B cell (primary cell): Measurements from ENCODE around the gene PODNL1. TPM values are rescaled to one million over a fixed set of nuclear protein-coding genes. Genes with fewer than 3 reads are reported as not detected.
A peak's percentile ranks its signal among the peaks of the same experiment; 100 is the strongest.

Source experiments
- ATAC-seq: fragments of 200-7000 bp; cut with Tn5 transposase; one replicate; pipeline ENCODE4 v1.10.0; 2021; ENCODE audit warnings: low read depth, mild to moderate bottlenecking, moderate number of reproducible peaks, moderate library complexity
- CTCF ChIA-PET: fragments of 350-600 bp; sonication (Branson Sonifier 250); formaldehyde crosslinking; loops from one replicate; lab custom pipeline; 2021; ENCODE audit warnings: antibody characterized with exemption, inconsistent platforms; lab: Charles Lee
- POLR2A ChIA-PET: fragments of 350-600 bp; sonication (Branson Sonifier 250); formaldehyde crosslinking; loops from one replicate; lab custom pipeline; 2021; ENCODE audit warnings: antibody characterized with exemption; lab: Charles Lee
- DNase-seq: peaks from one replicate; pipeline ENCODE4 v3.0.0; 2013
- H2AFZ ChIP-seq: 2 replicates; pipeline ENCODE4 v1.6.1; 2012; ENCODE audit warnings: mild to moderate bottlenecking, low read depth, low read length; ENCODE audit not compliant: insufficient read depth, poor library complexity, severe bottlenecking
- H3K27ac ChIP-seq, 2 donors: 1 replicate in 1 of 2; 2 replicates in 1 of 2; pipeline ENCODE4 v1.5.1; 2012 to 2013; ENCODE audit warnings: low read length in 2 of 2, mild to moderate bottlenecking in 2 of 2, moderate library complexity in 1 of 2
- H3K27me3 ChIP-seq, 4 experiments: fragments of 200-600 bp in 1 of 4; sonication (generic) in 1 of 4; replicated peaks in 1 of 4; 1 replicate in 2 of 4; 2 replicates in 2 of 4; pipeline versions ENCODE4 v1.6.1 to v1.7.0; 2013 to 2016; ENCODE audit warnings: low read length in 3 of 4, mild to moderate bottlenecking in 2 of 4, mixed read lengths in 1 of 4, moderate library complexity in 1 of 4; ENCODE audit not compliant: insufficient read depth in 4 of 4, control insufficient read depth in 3 of 4; ENCODE audit errors: control extremely low read depth in 1 of 4
- H3K36me3 ChIP-seq, 2 experiments: replicated peaks in 1 of 2; 1 replicate in 1 of 2; 2 replicates in 1 of 2; pipeline versions ENCODE4 v1.6.1 to v1.7.1; 2013; ENCODE audit warnings: low read length in 1 of 2; ENCODE audit not compliant: insufficient read depth in 2 of 2, control insufficient read depth in 1 of 2; ENCODE audit errors: control extremely low read depth in 1 of 2, extremely low read depth in 1 of 2
- H3K4me1 ChIP-seq, 2 donors: fragments of 200-600 bp in 1 of 2; sonication (generic) in 1 of 2; 1 replicate in 1 of 2; 2 replicates in 1 of 2; pipeline versions ENCODE4 v1.5.1 to v1.6.1; 2013 to 2017; ENCODE audit warnings: low read length in 2 of 2; ENCODE audit not compliant: control insufficient read depth in 2 of 2, insufficient read depth in 2 of 2
- H3K4me2 ChIP-seq: replicated peaks from 2 replicates; pipeline ENCODE3; 2012; ENCODE audit warnings: mild to moderate bottlenecking, low read depth, low read length; ENCODE audit not compliant: poor library complexity, severe bottlenecking
- H3K4me3 ChIP-seq, 5 experiments: fragments of 200-600 bp in 1 of 5; sonication (generic) in 1 of 5; 1 replicate in 3 of 5; 2 replicates in 2 of 5; pipeline versions ENCODE4 v1.5.1 to v1.7.0; 2011 to 2016; ENCODE audit warnings: low read length in 4 of 5, mild to moderate bottlenecking in 4 of 5, low read depth in 2 of 5, control low read depth in 1 of 5, moderate library complexity in 1 of 5; ENCODE audit not compliant: insufficient read depth in 1 of 5; ENCODE audit errors: control extremely low read depth in 1 of 5, extremely low read depth in 1 of 5
- H3K79me2 ChIP-seq: fragments of 200-600 bp; sonication (generic); one replicate; pipeline ENCODE4 v1.6.0; 2016; ENCODE audit warnings: low read length; ENCODE audit not compliant: control insufficient read depth, insufficient read depth
- H3K9ac ChIP-seq: fragments of 200-600 bp; sonication (generic); 2 replicates; pipeline ENCODE4 v1.6.1; 2017; ENCODE audit warnings: mild to moderate bottlenecking, low read length, moderate library complexity
- H3K9me3 ChIP-seq, 3 donors: one replicate each; pipeline versions ENCODE4 v1.6.1 to v1.7.1; 2013; ENCODE audit warnings: low read length in 2 of 3; ENCODE audit not compliant: control insufficient read depth in 2 of 3, insufficient read depth in 1 of 3; ENCODE audit errors: control extremely low read depth in 1 of 3
- H4K20me1 ChIP-seq: 2 replicates; pipeline ENCODE4 v1.6.0; 2012; ENCODE audit warnings: mild to moderate bottlenecking, low read length; ENCODE audit not compliant: insufficient read depth, control insufficient read depth, poor library complexity, severe bottlenecking
- H3K27ac Mint-ChIP-seq: one replicate; pipeline ENCODE4 v1.8.0; 2021; ENCODE audit warnings: mixed read lengths
- H3K27me3 Mint-ChIP-seq: one replicate; pipeline ENCODE4 v1.8.0; 2021; ENCODE audit warnings: mixed read lengths
- H3K4me1 Mint-ChIP-seq: one replicate; pipeline ENCODE4 v1.8.0; 2021; ENCODE audit warnings: mixed read lengths
- H3K4me3 Mint-ChIP-seq: one replicate; pipeline ENCODE4 v1.8.0; 2021; ENCODE audit warnings: mixed read lengths
- H3K9me3 Mint-ChIP-seq: one replicate; pipeline ENCODE4 v1.8.0; 2022; ENCODE audit warnings: mixed read lengths; ENCODE audit not compliant: insufficient read depth
- EZH2 ChIP-seq: IDR thresholded peaks from 2 replicates; pipeline ENCODE4 v1.6.1; 2012; ENCODE audit warnings: borderline replicate concordance, low read depth, mild to moderate bottlenecking, moderate library complexity, low read length; ENCODE audit not compliant: insufficient read depth, poor library complexity, severe bottlenecking
- WGBS: methylation state at CpG from one replicate; pipeline ENCODE4 v1.1.5; 2013; ENCODE audit warnings: missing lambda C conversion rate; ENCODE audit not compliant: insufficient coverage; 5-methylcytosine and 5-hydroxymethylcytosine counted together
- intact Hi-C: fragments of 100-400 bp; cut with micrococcal nuclease; formaldehyde crosslinking; loops from one replicate; pipeline ENCODE4 v1.10.0; 2022
- polyA plus RNA-seq: library from polyadenylated mRNA; depleted of rRNA; stranded (reverse); fragments of >200 nt; gene quantifications from 2 replicates; pipeline ENCODE4 v1.2.3, GENCODE V29; 2012
- total RNA-seq, 2 donors: library from RNA; stranded (reverse); fragments of 120-200 nt in 1 of 2; gene quantifications; 1 replicate in 1 of 2; 2 replicates in 1 of 2; pipeline versions ENCODE4 v1.2.3 to v1.2.4, GENCODE V29; 2013 to 2022
- TF ChIP-seq, protein P1 (sequence below): fragments of 200-600 bp; IDR thresholded peaks from one replicate; pipeline ENCODE4 v1.8.0; 2022; ENCODE audit warnings: antibody characterized with exemption, mild to moderate bottlenecking

Gene PODNL1
- total and polyA plus RNA-seq, 2 donors (not counting 1 experiment from before 2014, with no cell fraction given): not detected

DNA sequence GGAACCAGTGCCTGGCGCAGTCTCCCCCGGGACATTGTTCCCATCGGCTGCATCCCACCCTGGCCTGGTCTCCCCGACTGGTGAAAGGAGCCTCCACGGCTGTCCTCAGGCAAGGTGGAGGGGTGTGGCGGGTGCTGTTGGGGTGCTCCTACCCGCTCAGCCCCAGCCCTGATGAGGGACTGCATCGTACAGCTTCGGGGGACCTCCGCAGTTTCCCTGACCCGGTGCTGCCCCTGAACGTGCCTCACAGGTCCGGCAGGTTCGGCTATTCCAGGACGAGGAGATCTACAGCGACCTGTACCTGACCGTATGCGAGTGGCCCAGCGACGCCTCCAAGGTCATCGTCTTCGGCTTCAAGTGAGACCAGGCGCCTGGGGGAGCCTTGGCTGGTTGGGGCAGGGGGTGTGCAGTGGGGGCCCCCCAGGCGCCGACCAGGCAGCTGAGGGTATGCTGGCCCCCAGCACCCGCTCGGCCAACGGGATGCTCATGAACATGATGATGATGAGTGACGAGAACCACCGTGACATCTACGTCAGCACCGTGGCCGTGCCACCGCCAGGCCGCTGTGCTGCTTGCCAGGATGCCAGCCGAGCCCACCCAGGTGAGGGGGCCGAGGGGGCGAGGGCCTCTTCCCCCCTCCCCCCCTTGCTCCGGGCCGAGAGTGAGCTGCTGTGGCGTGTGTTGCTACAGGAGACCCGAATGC lies 17.6 kb upstream of the PODNL1 start:
- WGBS: 98% methylated on average over 41 of the region's 42 CpGs
- DNase-seq (peak; percentile 15), ATAC-seq (no peak)
- peaks cover 15 to 18% of the 10 kb centered on the region in 2 donors for H3K4me1 ChIP-seq
- H3K9ac ChIP-seq: no peak overlapping the region
- H3K4me3 Mint-ChIP-seq: no peak overlapping the region
- H3K27me3 Mint-ChIP-seq: no peaks in the 10 kb centered on the region
- no peaks in the 10 kb centered on the region for H3K9me3 Mint-ChIP-seq
- CTCF ChIA-PET: interaction anchor here (0.9 to 2.4 kb wide), 3 partner anchors 76 to 92 kb away, joined by 3 to 9 read pairs (median 4); partner anchors contain the start of gene IL27RA
- peaks cover 0 to 54% of the 10 kb centered on the region in 2 experiments for H3K36me3 ChIP-seq
- peak overlapping the region; percentile 15 for H3K27ac Mint-ChIP-seq
- POLR2A ChIA-PET: interaction anchor here (0.6 to 1.3 kb wide), 2 partner anchors 43 to 50 kb away, joined by 3 read pairs; partner anchors contain the start of gene RFX1
- TF ChIP-seq, protein P1, sequence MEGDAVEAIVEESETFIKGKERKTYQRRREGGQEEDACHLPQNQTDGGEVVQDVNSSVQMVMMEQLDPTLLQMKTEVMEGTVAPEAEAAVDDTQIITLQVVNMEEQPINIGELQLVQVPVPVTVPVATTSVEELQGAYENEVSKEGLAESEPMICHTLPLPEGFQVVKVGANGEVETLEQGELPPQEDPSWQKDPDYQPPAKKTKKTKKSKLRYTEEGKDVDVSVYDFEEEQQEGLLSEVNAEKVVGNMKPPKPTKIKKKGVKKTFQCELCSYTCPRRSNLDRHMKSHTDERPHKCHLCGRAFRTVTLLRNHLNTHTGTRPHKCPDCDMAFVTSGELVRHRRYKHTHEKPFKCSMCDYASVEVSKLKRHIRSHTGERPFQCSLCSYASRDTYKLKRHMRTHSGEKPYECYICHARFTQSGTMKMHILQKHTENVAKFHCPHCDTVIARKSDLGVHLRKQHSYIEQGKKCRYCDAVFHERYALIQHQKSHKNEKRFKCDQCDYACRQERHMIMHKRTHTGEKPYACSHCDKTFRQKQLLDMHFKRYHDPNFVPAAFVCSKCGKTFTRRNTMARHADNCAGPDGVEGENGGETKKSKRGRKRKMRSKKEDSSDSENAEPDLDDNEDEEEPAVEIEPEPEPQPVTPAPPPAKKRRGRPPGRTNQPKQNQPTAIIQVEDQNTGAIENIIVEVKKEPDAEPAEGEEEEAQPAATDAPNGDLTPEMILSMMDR: no peak
- peaks cover 21% of the 10 kb centered on the region for H3K4me1 Mint-ChIP-seq
- H3K27me3 ChIP-seq: no peaks in the 10 kb centered on the region
- H3K4me2 ChIP-seq: no peak overlapping the region
- H3K27ac ChIP-seq: no peak overlapping the region
- no peak overlapping the region for H2AFZ ChIP-seq
- H4K20me1 ChIP-seq: peaks cover 51% of the 10 kb centered on the region
- H3K79me2 ChIP-seq: peaks cover 30% of the 10 kb centered on the region
- no peaks in the 10 kb centered on the region for H3K9me3 ChIP-seq
- intact Hi-C loops: no loop called here
- no peak overlapping the region for H3K4me3 ChIP-seq

DNA sequence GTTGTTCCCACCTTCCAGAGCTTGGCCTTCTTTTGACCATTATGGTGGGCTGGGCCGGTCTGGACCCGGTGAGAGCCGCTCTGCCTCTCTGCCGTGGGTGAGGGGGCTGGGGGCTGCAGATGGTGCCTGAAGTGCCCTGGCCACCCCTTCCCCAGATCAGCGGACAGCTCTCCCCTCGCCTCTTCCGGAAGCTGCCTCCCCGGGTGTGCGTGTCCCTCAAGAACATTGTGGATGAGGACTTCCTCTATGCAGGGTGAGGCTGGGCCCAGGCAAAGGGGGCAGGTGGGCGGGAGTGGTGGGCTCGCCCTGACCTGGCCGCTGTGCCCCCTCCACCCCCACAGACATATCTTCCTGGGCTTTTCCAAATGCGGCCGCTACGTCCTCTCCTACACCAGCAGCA lies 16.0 kb upstream of the PODNL1 start:
- H3K27ac ChIP-seq: no peak overlapping the region
- peaks cover 21% of the 10 kb centered on the region for H3K4me1 Mint-ChIP-seq

More for the DNA sequence above, 16.0 kb upstream of the PODNL1 start:
- Histone ChIP-seq H4K20me1 (peaks cover 49% of the 10 kb centered on the region), H3K79me2 (peaks cover 30% of the 10 kb centered on the region), H3K4me2 (peak overlapping the region; percentile 98), H3K36me3 (peaks cover 0 to 44% of the 10 kb centered on the region in 2 experiments), H3K4me3 (no peak overlapping the region), H3K27me3 (no peaks in the 10 kb centered on the region), H3K9me3 (no peaks in the 10 kb centered on the region), H3K9ac (no peak overlapping the region), H3K4me1 (peaks cover 15 to 18% of the 10 kb centered on the region in 2 donors), H2AFZ (no peak overlapping the region)
- ATAC-seq (no peak), DNase-seq (no peak)
- CTCF ChIA-PET: interaction anchor here (1.5 to 2.4 kb wide), 4 partner anchors 51 to 94 kb away, joined by 3 to 9 read pairs (median 6); partner anchors contain the start of gene IL27RA
- Mint-ChIP-seq H3K9me3 (no peaks in the 10 kb centered on the region), H3K27ac (peak overlapping the region; percentile 67), H3K4me3 (peak overlapping the region; percentile 96), H3K27me3 (no peaks in the 10 kb centered on the region)
- intact Hi-C loops: loop anchor here (5.0 kb wide), 1 partner anchor 118 kb away; the partner anchor contains the start of gene MISP3
- TF ChIP-seq, protein P1: no peak
- TF ChIP-seq EZH2: no peak
- POLR2A ChIA-PET: interaction anchor here (1.3 to 2.8 kb wide), 2 partner anchors 52 to 77 kb away, joined by 3 to 12 read pairs; partner anchors contain the start of genes IL27RA and RFX1
- 94% methylated on average over 15 of the region's 15 CpGs for WGBS
